ENCODE measurements around the gene CD177.

DNA sequence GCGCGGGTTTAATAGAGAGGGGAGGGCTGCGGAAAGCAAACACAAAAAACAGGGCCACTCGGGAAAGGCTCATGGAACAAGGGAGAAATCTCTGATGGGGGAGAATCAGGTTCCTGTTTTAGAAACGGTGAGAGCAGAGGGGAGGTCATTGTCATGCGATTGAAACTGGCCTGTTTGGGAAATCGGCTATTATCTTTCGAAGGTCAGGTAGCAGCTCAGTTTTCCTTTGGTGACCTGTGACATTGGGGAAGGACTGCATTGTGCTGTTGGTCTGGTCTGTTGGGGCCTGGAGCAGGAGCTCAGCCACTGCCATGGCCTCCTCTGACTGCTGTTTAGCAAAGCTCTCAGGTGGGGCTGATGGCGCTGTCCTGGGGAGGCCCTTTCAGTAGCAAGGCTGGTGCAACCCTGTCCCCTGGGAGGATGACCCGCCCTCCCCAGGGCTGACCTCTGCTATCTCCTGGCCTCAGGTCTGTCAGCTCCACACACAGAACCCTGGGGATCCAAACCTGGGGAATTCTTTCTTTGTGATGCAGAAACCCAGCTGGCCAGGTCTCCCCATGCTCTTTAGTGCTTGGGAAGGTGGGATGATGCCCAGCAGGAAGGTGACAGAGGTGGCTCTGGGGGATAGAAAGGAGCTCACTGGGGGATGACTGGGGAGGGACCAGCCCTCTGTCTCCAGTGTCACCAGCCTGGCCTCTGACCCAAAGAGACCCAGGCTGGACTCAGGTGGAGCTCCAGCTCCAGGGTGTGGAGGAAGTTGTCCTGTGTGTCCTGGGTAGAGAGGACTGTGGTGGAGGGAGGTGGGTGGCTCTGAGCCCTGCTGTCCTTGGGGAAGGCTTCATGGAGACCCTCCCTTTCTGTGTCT lies 21.2 kb upstream of the CD177 start:
- TF ChIP-seq EZH2 (IDR thresholded peaks at IDR 0.05; ENCODE audit: borderline replicate concordance, low read length) (no peak), CTCF (IDR thresholded peaks at IDR 0.05; ENCODE audit: low read length) (no peak)

Data from OCI-LY1 (cell line).